GM12878 (cell line): Measurements from ENCODE around the gene STAB2. TPM values are rescaled to one million over a fixed set of nuclear protein-coding genes. Genes with fewer than 3 reads are reported as not detected.

ENCODE experiments used
- ATAC-seq: fragments of 200-7000 bp; cut with Tn5 transposase; 3 replicates; pipeline ENCODE4 v1.9.1; 2020; ENCODE audit warnings: mild to moderate bottlenecking, moderate library complexity
- BruUV-seq: library from RNA; stranded (reverse); fragments of 400-500 nt; replicated peaks from 2 replicates; lab custom pipeline; 2021; lab: Mats Ljungman, UMichigan
- CTCF ChIA-PET: fragments of 300-600 bp; sonication (Branson Sonifier 250); formaldehyde crosslinking; extraction: SDS; loops from one replicate; lab custom pipeline; 2021; ENCODE audit warnings: inconsistent platforms; lab: Yijun Ruan, JAX
- POLR2A ChIA-PET: fragments of 350-600 bp; formaldehyde crosslinking; extraction: SDS; loops from one replicate; lab custom pipeline; 2021; ENCODE audit warnings: inconsistent platforms; lab: Charles Lee
- RAD21 ChIA-PET: fragments of 300-600 bp; sonication (Branson Sonifier 250); formaldehyde crosslinking; loops from one replicate; lab custom pipeline; 2023; ENCODE audit warnings: antibody characterized with exemption; ENCODE audit not compliant: unreplicated experiment; lab: Charles Lee
- SMC1A ChIA-PET: fragments of 300-600 bp; sonication (Branson Sonifier 250); formaldehyde crosslinking; loops from one replicate; lab custom pipeline; 2023; ENCODE audit not compliant: unreplicated experiment, uncharacterized antibody; lab: Charles Lee
- DNase-seq: peaks from one replicate; pipeline ENCODE4 v3.0.0-alpha.2; 2011; ENCODE audit warnings: low read depth, low spot score
- FAIRE-seq: peaks from 3 replicates; lab custom pipeline; 2011; peaks lifted over from hg19 to GRCh38; lab: Jason Lieb, UNC
- H2AFZ ChIP-seq: 2 replicates; pipeline ENCODE4 v1.6.0; 2011; ENCODE audit warnings: low read depth, low read length, control low read depth; ENCODE audit not compliant: control insufficient read depth
- H3K27ac ChIP-seq: 2 replicates; pipeline ENCODE4 v1.5.1; 2011; ENCODE audit warnings: control low read depth; ENCODE audit not compliant: control insufficient read depth, insufficient read depth
- H3K27me3 ChIP-seq, 2 experiments: replicated peaks in 1 of 2; 2 replicates each; pipeline versions ENCODE4 v1.6.0 to v1.6.1; 2011; ENCODE audit warnings: low read length in 1 of 2; ENCODE audit not compliant: control insufficient read depth in 2 of 2, insufficient read depth in 2 of 2
- H3K36me3 ChIP-seq, 2 experiments: 2 replicates each; pipeline ENCODE4 v1.5.1; 2011; ENCODE audit warnings: low read length in 1 of 2; ENCODE audit not compliant: control insufficient read depth in 2 of 2, insufficient read depth in 2 of 2
- H3K4me1 ChIP-seq: 2 replicates; pipeline ENCODE4 v1.6.1; 2011; ENCODE audit warnings: mild to moderate bottlenecking, low read length, moderate library complexity, mixed read lengths; ENCODE audit not compliant: control insufficient read depth, insufficient read depth
- H3K4me2 ChIP-seq: 2 replicates; pipeline ENCODE4 v1.6.0; 2011; ENCODE audit warnings: control low read depth; ENCODE audit not compliant: control insufficient read depth, insufficient read depth
- H3K4me3 ChIP-seq: fragments of 200-600 bp; sonication (generic); 2 replicates; pipeline ENCODE4 v1.5.1; 2016
- H3K79me2 ChIP-seq: 2 replicates; pipeline ENCODE4 v1.6.0; 2011; ENCODE audit warnings: low read length; ENCODE audit not compliant: control insufficient read depth, insufficient read depth
- H3K9ac ChIP-seq: 2 replicates; pipeline ENCODE4 v1.8.0; 2011; ENCODE audit warnings: low read length, control low read depth, mixed read lengths; ENCODE audit not compliant: control insufficient read depth, insufficient read depth
- H3K9me3 ChIP-seq: replicated peaks from 3 replicates; pipeline ENCODE4 v1.5.1; 2011; ENCODE audit warnings: mild to moderate bottlenecking, low read length; ENCODE audit not compliant: control insufficient read depth, insufficient read depth
- H4K20me1 ChIP-seq: 2 replicates; pipeline ENCODE4 v1.6.0; 2011; ENCODE audit not compliant: control insufficient read depth, insufficient read depth
- CBX5 ChIP-seq: sonication (generic); IDR thresholded peaks from 2 replicates; pipeline ENCODE4 v1.6.1; 2016; ENCODE audit warnings: low read depth, moderate library complexity, mild to moderate bottlenecking, inconsistent platforms
- CEBPB ChIP-seq, 2 experiments: fragments of 150-350 bp in 1 of 2; IDR thresholded peaks; 2 replicates each; pipeline ENCODE4 v1.6.1; 2012 to 2014; ENCODE audit warnings: low read depth in 2 of 2, low read length in 2 of 2, borderline replicate concordance in 1 of 2, inconsistent platforms in 1 of 2
- EZH2 ChIP-seq: IDR thresholded peaks from 2 replicates; pipeline ENCODE4 v1.6.1; 2012; ENCODE audit warnings: low read depth, mild to moderate bottlenecking, control low read depth, inconsistent platforms, low read length, borderline replicate concordance; ENCODE audit not compliant: control insufficient read depth
- HDAC6 ChIP-seq: fragments of 200-600 bp; sonication (generic); IDR thresholded peaks from one replicate; pipeline ENCODE4 v1.8.0; 2017; ENCODE audit warnings: antibody characterized with exemption; ENCODE audit not compliant: unreplicated experiment
- KDM1A ChIP-seq: fragments of 200-600 bp; sonication (generic); IDR thresholded peaks from 2 replicates; pipeline ENCODE4 v1.6.1; 2016; ENCODE audit warnings: borderline replicate concordance
- NFYB ChIP-seq: IDR thresholded peaks from 2 replicates; pipeline ENCODE4 v1.6.1; 2011; ENCODE audit warnings: low read depth, mild to moderate bottlenecking, low read length, improper control_type of control experiment, moderate library complexity; ENCODE audit not compliant: insufficient read depth
- PAX5 ChIP-seq: IDR thresholded peaks from 2 replicates; pipeline ENCODE4 v1.6.1; 2011; ENCODE audit warnings: low read depth, low read length, borderline replicate concordance
- REST ChIP-seq: IDR thresholded peaks from 2 replicates; pipeline ENCODE4 v1.6.1; 2012; ENCODE audit warnings: mild to moderate bottlenecking, low read depth, low read length
- TAF1 ChIP-seq: IDR thresholded peaks from 2 replicates; pipeline ENCODE4 v1.6.1; 2011; ENCODE audit warnings: mild to moderate bottlenecking, low read depth, low read length, borderline replicate concordance
- TCF7 ChIP-seq: IDR thresholded peaks from 2 replicates; pipeline ENCODE4 v1.6.1; 2014; ENCODE audit warnings: antibody characterized with exemption, borderline replicate concordance
- USF1 ChIP-seq: IDR thresholded peaks from 2 replicates; pipeline ENCODE4 v1.6.1; 2011; ENCODE audit warnings: borderline replicate concordance, low read depth, mild to moderate bottlenecking, moderate library complexity, mixed read lengths, low read length; ENCODE audit not compliant: insufficient read depth; ENCODE audit errors: extremely low read length
- ZBTB40 ChIP-seq: fragments of 450-650 bp; IDR thresholded peaks from 2 replicates; pipeline ENCODE4 v1.6.1; 2016; ENCODE audit warnings: mild to moderate bottlenecking, moderate library complexity, borderline replicate concordance
- ZNF217 ChIP-seq: fragments of 450-650 bp; IDR thresholded peaks from 2 replicates; pipeline ENCODE4 v1.6.1; 2017; ENCODE audit warnings: antibody characterized with exemption, mild to moderate bottlenecking
- WGBS: methylation state at CpG from one replicate; pipeline ENCODE4 v1.1.6; 2016; ENCODE audit warnings: low lambda C conversion rate; ENCODE audit not compliant: insufficient replicate concordance, insufficient coverage; ENCODE audit errors: missing lambda C conversion rate; 5-methylcytosine and 5-hydroxymethylcytosine counted together
- in situ Hi-C: fragments of 300-500 bp; cut with MboI; formaldehyde crosslinking; loops from 9 replicates; pipeline ENCODE4 v1.14.3; 2018; ENCODE audit warnings: mixed read lengths
- intact Hi-C: fragments of 100-400 bp; cut with micrococcal nuclease; formaldehyde crosslinking; loops from one replicate; pipeline ENCODE4 v1.14.2; 2022; ENCODE audit not compliant: unreplicated experiment
- polyA plus RNA-seq, 11 experiments: library from polyadenylated mRNA; depleted of rRNA in 4 of 11; unstranded in 6 of 11; stranded (reverse) in 5 of 11; fragments of >200 nt; fragmentation: Nextera tagmentation in 4 of 11; fragmentation: Illumina TruSeq in 1 of 11; extraction: Ambion mirVana in 4 of 11; extraction: Trizol in 1 of 11; gene quantifications; 1 replicate in 1 of 11; 2 replicates in 10 of 11; pipeline versions ENCODE4 v1.2.1 to v1.2.3, GENCODE V29; 2011 to 2016; ENCODE audit warnings: inconsistent platforms in 2 of 11, missing spikeins in 2 of 11, low read depth in 1 of 11
- total RNA-seq, 4 experiments: library from RNA; depleted of rRNA in 3 of 4; stranded (reverse); fragments of >200 nt in 3 of 4; fragmentation: Illumina TruSeq in 1 of 4; extraction: Trizol in 1 of 4; gene quantifications; 2 replicates each; pipeline versions ENCODE4 v1.2.1 to v1.2.3, GENCODE V29; 2013 to 2021

STAB2 gene
- total and polyA plus RNA-seq, 10 of the 15 experiments (the other 5 are each of a cell fraction or from before 2014, with no cell fraction given): 0.37 TPM; not detected in 9

GRCh38 chr12:103690426-103690825 is 103.4 kb downstream of the STAB2 start (continued):
- no peak for TF ChIP-seq REST
- TF ChIP-seq ZNF217: no peak
- TF ChIP-seq TCF7: no peak
- no peak for TF ChIP-seq EZH2

- CTCF ChIA-PET: interaction anchor here (1.0 kb wide), 1 partner anchor 11 kb away, joined by 3 read pairs; no protein-coding TSS in a partner anchor
- Histone ChIP-seq H3K9ac (no peak overlapping the region), H3K79me2 (no peaks in the 10 kb centered on the region), H3K4me2 (no peak overlapping the region), H3K4me1 (no peaks in the 10 kb centered on the region), H4K20me1 (no peaks in the 10 kb centered on the region), H3K9me3 (no peaks in the 10 kb centered on the region), H3K4me3 (no peak overlapping the region), H2AFZ (no peak overlapping the region), H3K36me3 (no peaks in the 10 kb centered on the region), H3K27ac (no peak overlapping the region), H3K27me3 (no peaks in the 10 kb centered on the region)
- WGBS: 2% methylated on average over 3 of the region's 3 CpGs
- RAD21 ChIA-PET: no interaction called here
- no peak for FAIRE-seq
- POLR2A ChIA-PET: no interaction called here
- intact Hi-C loops: no loop called here
- no TSS peak for BruUV-seq
- ATAC-seq: no peak
- SMC1A ChIA-PET: no interaction called here
- in situ Hi-C loops: no loop called here
- DNase-seq: no peak
- TF ChIP-seq CEBPB (IDR thresholded peaks at IDR 0.05; ENCODE audit: borderline replicate concordance in 1 of 2, low read depth in 2 of 2, low read length in 2 of 2): no peak
- TF ChIP-seq TAF1: no peak
- TF ChIP-seq KDM1A: no peak
- no peak for TF ChIP-seq HDAC6
- TF ChIP-seq ZBTB40: no peak
- no peak for TF ChIP-seq CBX5
- TF ChIP-seq USF1: no peak
- no peak for TF ChIP-seq PAX5
- no peak for TF ChIP-seq NFYB
These were observed 104.0 kb downstream of the STAB2 start for GRCh38 chr12:103691063-103691462.
